NB4 (cell line): Measurements from ENCODE around the gene TNNI3K.

ENCODE experiments used
- CTCF ChIP-seq: IDR thresholded peaks from one replicate; pipeline ENCODE4 v1.5.1; 2012; ENCODE audit warnings: low read depth, low read length
- POLR2A ChIP-seq: IDR thresholded peaks from 2 replicates; pipeline ENCODE4 v1.6.1; 2011; ENCODE audit warnings: mild to moderate bottlenecking; ENCODE audit not compliant: insufficient read length; ENCODE audit errors: extremely low read depth

GRCh38 chr1:74333244-74333643, 98.1 kb downstream of the TNNI3K start:
- TF ChIP-seq CTCF (no peak), POLR2A (no peak)
